ENCODE measurements around the gene ASPSCR1.
A peak's percentile ranks its signal among the peaks of the same experiment; 100 is the strongest.

Gene ASPSCR1

GRCh38 chr17:82052638-82053059 lies 75.2 kb downstream of the ASPSCR1 start:
- no peak for TF ChIP-seq MAX (IDR thresholded peaks at IDR 0.05; ENCODE audit: low read depth, low read length)
- no peak for TF ChIP-seq POLR2A (IDR thresholded peaks at IDR 0.05; ENCODE audit: extremely low read depth, insufficient read length)
- TF ChIP-seq MYC (IDR thresholded peaks at IDR 0.05; ENCODE audit: low read depth, low read length) = no peak
- no peak for TF ChIP-seq CTCF (IDR thresholded peaks at IDR 0.05; ENCODE audit: low read depth, low read length)
- no peak for DNase-seq (ENCODE audit: low read depth)
- H3K4me3 ChIP-seq (ENCODE audit: low read depth, low read length) = peak overlapping the region; percentile 80

GRCh38 chr17:82053130-82053529 lies 75.7 kb downstream of the ASPSCR1 start:
- DNase-seq (ENCODE audit: low read depth) = no peak
- no peak overlapping the region for H3K4me3 ChIP-seq (ENCODE audit: low read depth, low read length)
- no peak for TF ChIP-seq CTCF (IDR thresholded peaks at IDR 0.05; ENCODE audit: low read depth, low read length)
- TF ChIP-seq MYC (IDR thresholded peaks at IDR 0.05; ENCODE audit: low read depth, low read length) = no peak
- TF ChIP-seq POLR2A (IDR thresholded peaks at IDR 0.05; ENCODE audit: extremely low read depth, insufficient read length) = no peak
- no peak for TF ChIP-seq MAX (IDR thresholded peaks at IDR 0.05; ENCODE audit: low read depth, low read length)

GRCh38 chr17:82053556-82054263 lies 76.3 kb downstream of the ASPSCR1 start:
- TF ChIP-seq CTCF (IDR thresholded peaks at IDR 0.05; ENCODE audit: low read depth, low read length) (no peak), MYC (IDR thresholded peaks at IDR 0.05; ENCODE audit: low read depth, low read length) (no peak), POLR2A (IDR thresholded peaks at IDR 0.05; ENCODE audit: extremely low read depth, insufficient read length) (no peak), MAX (IDR thresholded peaks at IDR 0.05; ENCODE audit: low read depth, low read length) (no peak)
- no peak overlapping the region for H3K4me3 ChIP-seq (ENCODE audit: low read depth, low read length)
- no peak for DNase-seq (ENCODE audit: low read depth)

GRCh38 chr17:82054351-82055022 lies 77.1 kb downstream of the ASPSCR1 start:
- no peak overlapping the region for H3K4me3 ChIP-seq (ENCODE audit: low read depth, low read length)
- DNase-seq (ENCODE audit: low read depth) = no peak
- TF ChIP-seq MAX (IDR thresholded peaks at IDR 0.05; ENCODE audit: low read depth, low read length) = no peak
- no peak for TF ChIP-seq MYC (IDR thresholded peaks at IDR 0.05; ENCODE audit: low read depth, low read length)
- no peak for TF ChIP-seq POLR2A (IDR thresholded peaks at IDR 0.05; ENCODE audit: extremely low read depth, insufficient read length)
- no peak for TF ChIP-seq CTCF (IDR thresholded peaks at IDR 0.05; ENCODE audit: low read depth, low read length)

GRCh38 chr17:82055023-82055964 lies 77.9 kb downstream of the ASPSCR1 start:
- H3K4me3 ChIP-seq (ENCODE audit: low read depth, low read length) = no peak overlapping the region
- TF ChIP-seq MAX (IDR thresholded peaks at IDR 0.05; ENCODE audit: low read depth, low read length) = no peak
- TF ChIP-seq POLR2A (IDR thresholded peaks at IDR 0.05; ENCODE audit: extremely low read depth, insufficient read length) = no peak
- no peak for TF ChIP-seq MYC (IDR thresholded peaks at IDR 0.05; ENCODE audit: low read depth, low read length)
- TF ChIP-seq CTCF (IDR thresholded peaks at IDR 0.05; ENCODE audit: low read depth, low read length) = no peak
- no peak for DNase-seq (ENCODE audit: low read depth)
